Upper lobe of left lung (tissue), 4 donors: ENCODE measurements around the gene MGAT1.

Source experiments
- CTCF ChIP-seq, 6 experiments: fragments of 450-650 bp in 4 of 6; fragments of 200-600 bp in 2 of 6; sonication (generic) in 2 of 6; IDR thresholded peaks; one replicate each; pipeline ENCODE4 v1.5.1; 2016 to 2019; ENCODE audit warnings: antibody characterized with exemption in 6 of 6
- POLR2A ChIP-seq, 4 donors: fragments of 450-650 bp; IDR thresholded peaks; one replicate each; pipeline ENCODE4 v1.5.1; 2016 to 2017; ENCODE audit warnings: antibody characterized with exemption in 4 of 4, mild to moderate bottlenecking in 2 of 4

DNA sequence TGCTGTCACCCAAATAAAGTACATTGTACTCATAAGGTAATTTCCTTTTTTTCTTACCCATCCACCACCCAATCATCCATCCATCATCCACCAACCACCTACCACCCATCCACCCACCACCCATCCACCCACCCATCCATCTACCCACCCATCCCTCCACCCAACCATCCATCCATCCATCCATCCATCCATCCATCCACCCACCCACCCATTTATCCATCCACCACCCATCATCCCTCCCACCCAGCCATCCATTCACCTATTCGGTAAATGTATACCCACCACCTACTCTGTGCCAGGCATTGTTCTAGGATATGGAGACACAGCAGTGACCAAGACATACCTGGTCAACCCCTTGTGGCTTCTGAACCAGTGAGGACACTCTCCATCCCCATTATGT is 25.1 kb downstream of the MGAT1 start:
- TF ChIP-seq CTCF (IDR thresholded peaks at IDR 0.05) (no peak), POLR2A (IDR thresholded peaks at IDR 0.05) (no peak)
